Type B pancreatic cell (in vitro differentiated cells): ENCODE data around the gene GNB2. TPM values are rescaled to one million over a fixed set of nuclear protein-coding genes. Genes with fewer than 3 reads are reported as not detected.
A peak's percentile ranks its signal among the peaks of the same experiment; 100 is the strongest.
"Not testable (repeated sequence)": the region's sequence is repeated elsewhere in the genome, so short reads cannot be mapped to it uniquely, and the experiment has no call there.

Experiments used
- DNase-seq: peaks from one replicate; pipeline ENCODE4 v3.0.0; 2021; ENCODE audit warnings: mixed read lengths; ENCODE audit not compliant: unreplicated experiment; ENCODE audit errors: extremely low spot score
- H3K27ac Mint-ChIP-seq: 2 replicates; pipeline ENCODE4 v1.8.0; 2021; ENCODE audit warnings: mild to moderate bottlenecking, mixed read lengths
- H3K27me3 Mint-ChIP-seq: 2 replicates; pipeline ENCODE4 v1.8.0; 2021; ENCODE audit warnings: mixed read lengths
- H3K36me3 Mint-ChIP-seq: 2 replicates; pipeline ENCODE4 v1.8.0; 2021; ENCODE audit warnings: mixed read lengths
- H3K4me1 Mint-ChIP-seq: one replicate; pipeline ENCODE4 v1.8.0; 2021; ENCODE audit warnings: mixed read lengths; ENCODE audit not compliant: unreplicated experiment
- H3K4me3 Mint-ChIP-seq: 2 replicates; pipeline ENCODE4 v1.8.0; 2021; ENCODE audit warnings: mild to moderate bottlenecking, mixed read lengths
- H3K9me3 Mint-ChIP-seq: 2 replicates; pipeline ENCODE4 v1.8.0; 2021; ENCODE audit warnings: mixed read lengths
- CTCF ChIP-seq: fragments of 200-600 bp; sonication (generic); conservative IDR thresholded peaks from 2 replicates; pipeline ENCODE4 v1.5.0; 2021; ENCODE audit warnings: antibody characterized with exemption, mild to moderate bottlenecking
- total RNA-seq: library from RNA; stranded (reverse); gene quantifications from 2 replicates; pipeline ENCODE4 v1.2.1, GENCODE V29; 2021; ENCODE audit warnings: low replicate concordance

GNB2 gene
- total RNA-seq, 1 donor from 2014 or later, result 179 TPM

GRCh38 chr7:100655908-100656674, 17.4 kb upstream of the GNB2 start, which contains the start of gene ACTL6B:
Gene ACTL6B (minus strand): TSS chr7:100656448. CDS start chr7:100656354, 94 bp downstream.
- H3K9me3 Mint-ChIP-seq, result no peaks in the 10 kb centered on the region
- peaks cover 42% of the 10 kb centered on the region for H3K27me3 Mint-ChIP-seq
- H3K4me1 Mint-ChIP-seq, result no peaks in the 10 kb centered on the region
- no peak within 1 kb of the TSS for H3K4me3 Mint-ChIP-seq
- no peaks in the 10 kb centered on the region for H3K36me3 Mint-ChIP-seq
- DNase-seq, result peak; percentile 82
- no peak for TF ChIP-seq CTCF
- no peak within 1 kb of the TSS for H3K27ac Mint-ChIP-seq

- DNase-seq, H3K36me3 Mint-ChIP-seq, H3K4me1 Mint-ChIP-seq, H3K9me3 Mint-ChIP-seq, H3K4me3 Mint-ChIP-seq, H3K27ac Mint-ChIP-seq: not testable (repeated sequence)
- H3K27me3 Mint-ChIP-seq, result peaks cover 30% of the 10 kb centered on the region
Observed at GRCh38 chr7:100662194-100662776, 11.3 kb upstream of the GNB2 start.

- Mint-ChIP-seq H3K27me3 (peaks cover 16% of the 10 kb centered on the region), H3K9me3 (no peaks in the 10 kb centered on the region), H3K4me3 (no peak overlapping the region), H3K27ac (no peak overlapping the region), H3K36me3 (no peaks in the 10 kb centered on the region), H3K4me1 (no peaks in the 10 kb centered on the region)
- no peak for DNase-seq
- no peak for TF ChIP-seq CTCF
Observed at GRCh38 chr7:100665168-100665726, 8.3 kb upstream of the GNB2 start.

- Mint-ChIP-seq H3K36me3 (no peaks in the 10 kb centered on the region), H3K4me3 (no peak overlapping the region), H3K27ac (no peak overlapping the region), H3K27me3 (peaks cover 25% of the 10 kb centered on the region), H3K9me3 (no peaks in the 10 kb centered on the region), H3K4me1 (no peaks in the 10 kb centered on the region)
- no peak for TF ChIP-seq CTCF
- no peak for DNase-seq
Observed at GRCh38 chr7:100667331-100668068, 6.0 kb upstream of the GNB2 start.

GRCh38 chr7:100668069-100668449, 5.5 kb upstream of the GNB2 start:
- Mint-ChIP-seq H3K4me1 (no peaks in the 10 kb centered on the region), H3K27me3 (peaks cover 25% of the 10 kb centered on the region), H3K9me3 (no peaks in the 10 kb centered on the region), H3K27ac (no peak overlapping the region), H3K4me3 (no peak overlapping the region), H3K36me3 (no peaks in the 10 kb centered on the region)
- no peak for TF ChIP-seq CTCF
- DNase-seq, result no peak

GRCh38 chr7:100669106-100669505, 4.4 kb upstream of the GNB2 start:
- H3K27ac Mint-ChIP-seq, H3K4me3 Mint-ChIP-seq, H3K36me3 Mint-ChIP-seq, H3K9me3 Mint-ChIP-seq, H3K4me1 Mint-ChIP-seq, DNase-seq: not testable (repeated sequence)
- H3K27me3 Mint-ChIP-seq, result peaks cover 25% of the 10 kb centered on the region
